HG03280 (cell line): ENCODE measurements around the gene CDK11B.
A peak's percentile ranks its signal among the peaks of the same experiment; 100 is the strongest.
"Not testable (repeated sequence)": the region's sequence is repeated elsewhere in the genome, so short reads cannot be mapped to it uniquely, and the experiment has no call there.

Source experiments
- ATAC-seq: cut with Tn5 transposase; IDR thresholded peaks from one replicate; pipeline ENCODE4 v1.9.1; 2021; ENCODE audit warnings: mild to moderate bottlenecking, moderate library complexity; ENCODE audit not compliant: unreplicated experiment

Gene CDK11B

DNA sequence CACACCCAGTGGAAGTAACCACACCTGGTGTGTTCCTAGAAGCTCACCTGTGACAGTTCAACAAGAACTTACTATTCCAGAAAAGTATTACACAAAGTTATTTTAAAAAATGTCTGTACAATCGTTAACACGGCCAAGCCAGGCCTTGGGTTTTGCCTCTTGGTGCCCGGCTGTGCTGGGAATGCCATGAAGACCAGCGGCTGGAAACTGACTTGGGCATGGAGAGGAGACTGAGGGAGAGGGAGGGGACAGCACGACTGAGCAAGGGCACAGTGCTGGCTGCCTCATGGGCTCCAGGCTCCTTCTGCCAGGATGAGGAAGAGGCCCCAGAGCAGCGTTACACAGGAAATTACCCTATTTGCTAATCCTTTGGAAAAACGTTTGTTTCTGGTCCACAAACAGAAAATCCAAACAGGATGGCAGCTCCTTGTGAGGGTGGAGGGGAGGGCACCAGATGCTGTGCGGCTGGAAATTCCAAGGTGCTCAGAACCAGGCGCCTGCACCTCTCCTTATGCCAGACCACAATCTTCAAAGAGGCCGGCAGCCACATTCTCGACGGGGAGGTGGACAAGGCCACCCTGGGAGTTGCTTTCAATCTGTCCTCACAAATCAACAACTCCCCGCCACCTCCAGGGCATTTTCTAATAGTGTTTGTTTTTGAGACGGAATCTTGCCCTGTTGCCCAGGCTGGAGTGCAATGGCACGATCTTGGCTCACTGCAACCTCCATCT is 4.2 kb upstream of the CDK11B start:
- ATAC-seq = not testable (repeated sequence)

DNA sequence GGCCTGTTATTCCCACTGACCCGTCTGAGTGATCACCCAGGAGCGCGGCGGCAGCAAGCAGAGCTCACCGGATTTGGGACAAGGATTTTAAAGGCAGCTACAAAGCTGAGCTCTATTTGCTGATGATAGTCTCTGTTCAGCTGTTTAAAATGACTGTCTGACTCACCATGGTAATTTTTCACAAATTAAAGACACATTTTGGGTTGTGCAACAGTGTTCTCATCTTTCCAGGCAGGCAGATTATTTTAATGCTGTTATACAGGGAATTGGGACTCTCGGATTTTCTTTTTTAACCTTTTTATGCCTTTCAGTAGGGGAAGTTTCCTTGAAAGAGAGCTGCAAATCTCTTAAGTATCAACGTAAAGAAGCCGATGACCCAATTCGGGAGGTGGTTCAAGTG is 3.6 kb upstream of the CDK11B start:
- not testable (repeated sequence) for ATAC-seq

- not testable (repeated sequence) for ATAC-seq
Observed at GRCh38 chr1:1648265-1648664, 10.5 kb downstream of the CDK11B start.

- ATAC-seq = not testable (repeated sequence)
Observed at GRCh38 chr1:1647567-1648241, 11.1 kb downstream of the CDK11B start.

DNA sequence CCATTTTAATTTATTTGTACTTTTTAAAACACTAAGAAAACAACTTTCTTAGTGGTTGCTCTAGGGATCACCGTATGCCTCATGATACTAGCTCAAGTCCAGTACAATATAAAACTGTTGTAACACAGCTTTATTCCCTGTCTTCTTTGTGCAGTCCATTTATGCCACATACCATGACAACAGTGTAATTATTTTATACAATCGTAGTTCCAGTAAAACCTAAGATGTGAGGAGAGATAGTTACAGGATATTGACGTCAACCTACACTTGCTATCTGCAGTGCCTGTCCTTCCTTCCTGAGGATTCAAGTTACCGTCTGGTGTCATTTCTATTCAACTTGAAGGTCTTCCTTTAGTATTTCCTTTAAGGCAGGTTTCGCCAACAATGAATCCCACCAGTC is 12.5 kb downstream of the CDK11B start:
- not testable (repeated sequence) for ATAC-seq

DNA sequence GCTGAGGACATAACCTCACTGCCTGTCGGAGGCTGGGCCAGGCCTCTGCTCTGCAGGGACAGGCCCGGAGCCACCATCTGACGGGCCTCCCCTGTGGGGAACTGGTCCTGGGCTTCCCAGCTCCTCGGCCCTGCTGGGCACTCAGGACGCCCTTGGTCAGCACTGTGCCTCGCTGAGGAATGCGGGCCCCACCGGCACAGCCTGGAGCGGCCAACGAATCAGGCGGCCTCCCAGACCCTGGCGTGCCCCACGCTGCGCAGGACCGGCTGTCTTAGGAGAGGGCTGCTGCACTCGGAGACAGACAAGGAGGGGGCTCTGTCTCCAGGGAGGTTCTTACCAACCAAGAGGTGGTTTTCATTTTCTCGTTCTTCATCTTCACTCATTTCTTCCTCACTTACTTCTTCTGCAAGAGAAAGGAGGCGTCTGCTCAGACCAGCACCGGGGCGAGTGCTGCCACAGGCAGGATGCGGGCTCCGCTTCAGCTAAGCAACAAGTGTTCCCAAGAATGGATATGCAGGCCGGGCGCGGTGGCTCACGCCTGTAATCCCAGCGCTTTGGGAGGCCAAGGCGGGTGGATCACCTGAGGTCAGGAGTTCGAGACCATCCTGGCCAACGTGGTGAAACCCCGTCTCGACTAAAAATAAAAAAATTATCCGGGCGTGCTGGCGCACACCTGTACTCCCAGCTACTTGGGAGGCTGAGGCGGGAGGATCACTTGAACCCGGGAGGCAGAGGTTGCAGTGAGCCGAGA is 17.9 kb downstream of the CDK11B start:
- ATAC-seq = not testable (repeated sequence)

DNA sequence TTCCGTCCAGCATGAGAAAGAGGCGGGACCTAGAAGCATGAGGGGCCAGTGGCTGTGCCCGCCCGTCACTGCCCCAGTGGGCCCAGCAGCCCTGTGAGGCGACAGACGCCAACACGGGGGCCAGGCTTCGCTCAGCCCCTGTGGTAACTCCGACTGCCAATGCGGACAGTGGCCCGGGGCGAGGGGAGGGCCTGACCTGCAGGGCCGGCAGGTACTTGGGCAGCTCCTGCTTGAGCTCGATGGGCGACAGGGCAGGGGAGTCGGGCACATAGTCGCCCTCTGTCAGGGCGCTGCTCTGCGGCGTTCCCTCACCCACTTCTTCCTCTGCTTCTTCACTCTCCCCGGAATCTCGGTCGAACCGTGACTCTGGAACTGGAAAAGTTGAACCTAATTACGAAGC is 18.7 kb downstream of the CDK11B start:
- not testable (repeated sequence) for ATAC-seq

GRCh38 chr1:1639368-1639767 is 19.4 kb downstream of the CDK11B start:
- ATAC-seq = not testable (repeated sequence)

DNA sequence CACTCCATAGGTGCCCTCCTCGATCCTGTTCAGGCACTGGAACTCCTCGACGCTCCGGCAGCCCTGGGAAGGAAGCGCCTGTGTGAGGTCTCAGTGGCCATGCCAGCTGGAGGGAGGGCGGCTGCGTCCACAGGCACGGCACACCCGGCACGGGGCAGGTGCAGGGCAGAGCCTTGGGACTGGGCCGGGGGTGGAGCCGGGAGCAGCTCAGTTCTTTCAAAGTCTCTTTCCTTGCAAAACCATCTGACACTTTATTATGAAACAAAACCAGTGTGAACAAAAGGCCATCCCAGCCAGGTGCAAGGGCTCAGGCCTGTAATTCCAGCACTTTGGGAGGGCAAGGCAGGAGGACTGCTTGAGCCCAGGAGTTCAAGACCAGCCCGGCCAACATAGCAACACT is 20.3 kb downstream of the CDK11B start:
- ATAC-seq = not testable (repeated sequence)

DNA sequence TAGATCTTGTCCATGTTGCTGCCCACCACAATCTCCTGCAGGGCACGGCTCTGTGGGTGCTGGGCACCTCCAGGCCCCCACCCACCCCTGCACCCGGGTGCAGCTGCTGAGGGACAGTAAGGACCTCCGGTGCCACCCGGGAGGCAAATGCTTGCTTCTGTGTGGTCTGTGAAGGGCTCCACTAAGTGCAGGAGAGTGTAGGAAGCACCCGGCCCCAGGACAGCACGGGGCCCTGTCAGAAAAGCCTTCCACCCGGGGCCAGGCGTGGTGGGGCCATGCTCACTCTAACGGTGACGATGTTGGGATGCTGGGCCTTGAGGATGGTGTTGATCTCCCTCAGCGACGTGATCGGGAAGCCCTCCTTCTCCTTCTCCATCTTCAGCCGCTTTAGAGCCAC is 21.3 kb downstream of the CDK11B start:
- not testable (repeated sequence) for ATAC-seq

GRCh38 chr1:1636621-1637478 is 22.0 kb downstream of the CDK11B start:
- not testable (repeated sequence) for ATAC-seq

- ATAC-seq = not testable (repeated sequence)
Observed at GRCh38 chr1:1634613-1635012, 24.2 kb downstream of the CDK11B start.

GRCh38 chr1:1633409-1633808 is 25.4 kb downstream of the CDK11B start:
- not testable (repeated sequence) for ATAC-seq

DNA sequence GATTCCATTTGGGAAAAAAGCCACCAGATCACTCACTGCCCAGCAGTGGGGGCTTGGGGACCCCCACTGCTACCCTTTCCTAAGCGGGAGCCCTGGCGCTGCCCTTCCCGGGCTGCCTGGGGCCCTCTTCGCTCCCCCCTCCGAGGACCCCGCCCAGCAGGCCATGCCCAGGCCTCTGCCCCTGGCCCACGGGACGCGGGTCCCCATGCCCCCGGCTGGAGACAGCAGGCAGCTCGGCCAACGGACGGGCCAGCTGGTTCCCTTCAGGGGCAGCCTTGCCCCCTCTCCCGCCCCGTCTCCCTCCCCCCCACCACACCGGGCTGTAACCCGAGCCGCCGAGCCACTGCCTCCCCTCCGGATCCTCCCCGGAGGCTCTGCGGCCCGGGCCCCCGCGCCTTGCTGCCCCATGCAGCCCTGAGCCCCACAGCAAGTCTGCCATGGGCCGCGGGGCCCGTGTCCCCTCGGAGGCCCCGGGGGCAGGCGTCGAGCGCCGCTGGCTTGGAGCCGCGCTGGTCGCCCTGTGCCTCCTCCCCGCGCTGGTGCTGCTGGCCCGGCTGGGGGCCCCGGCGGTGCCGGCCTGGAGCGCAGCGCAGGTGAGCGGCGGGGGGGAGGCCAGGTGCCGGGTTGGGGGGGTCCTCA is 26.9 kb downstream of the CDK11B start, which contains the start of gene MMP23B:
Gene MMP23B, plus strand, starts transcription at position 392 of the 639 bp plus-strand sequence. Its CDS starts 46 bp downstream, at position 438.
- no peak for ATAC-seq

- no peak for ATAC-seq
Observed at GRCh38 chr1:1630965-1631781, 27.6 kb downstream of the CDK11B start.

- ATAC-seq = peak; percentile 68
Observed at GRCh38 chr1:1630191-1630964, 28.4 kb downstream of the CDK11B start.

- no peak for ATAC-seq
Observed at GRCh38 chr1:1629430-1630190, 29.2 kb downstream of the CDK11B start.
